OCI-LY1 (cell line): ENCODE results near the gene SF3B2.

Experiments used
- H2AFZ ChIP-seq: fragments of 200-600 bp; sonication (generic), shearing (Covaris generic); 2 replicates; pipeline ENCODE4 v1.6.0; 2014; ENCODE audit warnings: antibody characterized with exemption, mild to moderate bottlenecking, low read length
- H3F3A ChIP-seq: fragments of 200-600 bp; sonication (generic), shearing (Covaris generic); 2 replicates; pipeline ENCODE4 v1.6.0; 2014; ENCODE audit warnings: mild to moderate bottlenecking, antibody characterized with exemption, low read length, moderate library complexity; ENCODE audit not compliant: insufficient read depth
- H3K27ac ChIP-seq: fragments of 200-600 bp; sonication (generic); 2 replicates; pipeline ENCODE4 v1.5.1; 2014; ENCODE audit warnings: low read length, mixed run types, mild to moderate bottlenecking, low read depth; ENCODE audit not compliant: poor library complexity, severe bottlenecking
- H3K27me3 ChIP-seq: fragments of 200-600 bp; sonication (generic); 2 replicates; pipeline ENCODE4 v1.6.0; 2014; ENCODE audit warnings: antibody characterized with exemption, mild to moderate bottlenecking, low read length, moderate library complexity; ENCODE audit not compliant: insufficient read depth
- H3K36me3 ChIP-seq: fragments of 200-600 bp; sonication (generic); 2 replicates; pipeline ENCODE4 v1.6.1; 2014; ENCODE audit warnings: mild to moderate bottlenecking, antibody characterized with exemption, low read length, moderate library complexity, mixed read lengths; ENCODE audit not compliant: insufficient read depth
- H3K4me1 ChIP-seq: fragments of 200-600 bp; sonication (generic); 2 replicates; pipeline ENCODE4 v1.5.1; 2014; ENCODE audit warnings: mild to moderate bottlenecking, low read length, moderate library complexity; ENCODE audit not compliant: insufficient read depth, severe bottlenecking
- H3K4me2 ChIP-seq: fragments of 200-600 bp; sonication (generic), shearing (Covaris generic); 2 replicates; pipeline ENCODE4 v1.6.1; 2014; ENCODE audit warnings: low read length
- H3K4me3 ChIP-seq: fragments of 200-600 bp; sonication (generic); 2 replicates; pipeline ENCODE4 v1.5.1; 2014; ENCODE audit warnings: low read length, low read depth, mild to moderate bottlenecking, mixed read lengths; ENCODE audit not compliant: poor library complexity, severe bottlenecking
- H3K79me2 ChIP-seq: fragments of 200-600 bp; shearing (Covaris generic); 2 replicates; pipeline ENCODE4 v1.6.1; 2016; ENCODE audit warnings: mixed run types, low read length, mixed read lengths; ENCODE audit not compliant: insufficient read depth
- H3K9ac ChIP-seq: fragments of 200-600 bp; sonication (generic), shearing (Covaris generic); 2 replicates; pipeline ENCODE4 v1.6.1; 2014; ENCODE audit warnings: mild to moderate bottlenecking, low read length, mixed read lengths
- H3K9me2 ChIP-seq: fragments of 200-600 bp; sonication (generic), shearing (Covaris generic); 2 replicates; pipeline ENCODE4 v1.6.1; 2014; ENCODE audit warnings: low read depth, mild to moderate bottlenecking, low read length, mixed read lengths
- H3K9me3 ChIP-seq: fragments of 200-600 bp; shearing (Covaris generic); 2 replicates; pipeline ENCODE4 v1.6.1; 2014; ENCODE audit warnings: low read length, mixed read lengths
- H4K20me1 ChIP-seq: fragments of 200-600 bp; sonication (generic), shearing (Covaris generic); 2 replicates; pipeline ENCODE4 v1.6.0; 2016; ENCODE audit warnings: mild to moderate bottlenecking, low read length; ENCODE audit not compliant: insufficient read depth
- CTCF ChIP-seq: fragments of 200-600 bp; sonication (generic), shearing (Covaris generic); IDR thresholded peaks from 2 replicates; pipeline ENCODE4 v1.5.1; 2017; ENCODE audit warnings: mild to moderate bottlenecking, antibody characterized with exemption, low read length, moderate library complexity, mixed read lengths
- EZH2 ChIP-seq: fragments of 200-600 bp; sonication (generic), shearing (Covaris generic); IDR thresholded peaks from 2 replicates; pipeline ENCODE4 v1.8.0; 2017; ENCODE audit warnings: borderline replicate concordance, mixed run types, mild to moderate bottlenecking, antibody characterized with exemption, low read length, moderate library complexity, mixed read lengths

The SF3B2 gene

GRCh38 chr11:66064571-66064970 lies 12.4 kb downstream of the SF3B2 start:
- H3F3A ChIP-seq = peaks cover 11% of the 10 kb centered on the region

GRCh38 chr11:66066751-66067150 lies 14.6 kb downstream of the SF3B2 start:
- H4K20me1 ChIP-seq = no peaks in the 10 kb centered on the region
- H3K79me2 ChIP-seq = peaks cover 9% of the 10 kb centered on the region
- no peak overlapping the region for H3K27ac ChIP-seq
- no peaks in the 10 kb centered on the region for H3K9me2 ChIP-seq
- no peak overlapping the region for H3K9ac ChIP-seq
- H3F3A ChIP-seq = peaks cover 11% of the 10 kb centered on the region
- H3K4me3 ChIP-seq = no peak overlapping the region
- no peak overlapping the region for H2AFZ ChIP-seq
- H3K36me3 ChIP-seq = peaks cover 74% of the 10 kb centered on the region
- H3K4me1 ChIP-seq = peaks cover 23% of the 10 kb centered on the region
- H3K9me3 ChIP-seq = 0 out of 2 replicates have a peak, but pooled peaks cover 5% of the 10 kb centered on the region
- TF ChIP-seq CTCF = no peak
- TF ChIP-seq EZH2 = no peak
- H3K4me2 ChIP-seq = no peak overlapping the region
- no peaks in the 10 kb centered on the region for H3K27me3 ChIP-seq

More at GRCh38 chr11:66064571-66064970, 12.4 kb downstream of the SF3B2 start:
- H2AFZ ChIP-seq = no peak overlapping the region
- no peaks in the 10 kb centered on the region for H3K79me2 ChIP-seq
- H3K27ac ChIP-seq = no peak overlapping the region
- no peak overlapping the region for H3K4me3 ChIP-seq
- no peak overlapping the region for H3K9ac ChIP-seq
- no peaks in the 10 kb centered on the region for H3K27me3 ChIP-seq
- no peak overlapping the region for H3K4me2 ChIP-seq
- TF ChIP-seq CTCF (no peak), EZH2 (no peak)
- peaks cover 14% of the 10 kb centered on the region for H3K4me1 ChIP-seq
- no peaks in the 10 kb centered on the region for H3K9me2 ChIP-seq
- no peaks in the 10 kb centered on the region for H4K20me1 ChIP-seq
- peaks cover 96% of the 10 kb centered on the region for H3K36me3 ChIP-seq
- H3K9me3 ChIP-seq = 0 out of 2 replicates have a peak, but pooled peaks cover 5% of the 10 kb centered on the region

- H3K36me3 ChIP-seq = peaks cover 68% of the 10 kb centered on the region
- H3K4me3 ChIP-seq = no peak overlapping the region
- peaks cover 14% of the 10 kb centered on the region for H3K79me2 ChIP-seq
- H3K9ac ChIP-seq = no peak overlapping the region
- no peaks in the 10 kb centered on the region for H3K9me2 ChIP-seq
- no peak overlapping the region for H2AFZ ChIP-seq
- H3K27ac ChIP-seq = no peak overlapping the region
- no peaks in the 10 kb centered on the region for H4K20me1 ChIP-seq
- TF ChIP-seq EZH2 (no peak), CTCF (no peak)
- H3K4me1 ChIP-seq = peaks cover 32% of the 10 kb centered on the region
- H3K27me3 ChIP-seq = no peaks in the 10 kb centered on the region
- H3K4me2 ChIP-seq = no peak overlapping the region
- H3K9me3 ChIP-seq = 0 out of 2 replicates have a peak, but pooled peaks cover 5% of the 10 kb centered on the region
- peaks cover 11% of the 10 kb centered on the region for H3F3A ChIP-seq
Measured at GRCh38 chr11:66067640-66068039, 15.5 kb downstream of the SF3B2 start.
